Pancreas (tissue), 10 donors: ENCODE measurements around the gene LRRTM2. TPM values are rescaled to one million over a fixed set of nuclear protein-coding genes. Genes with fewer than 3 reads are reported as not detected.

Experiments
- ATAC-seq, 4 donors: fragments of 200-7000 bp; cut with Tn5 transposase; one replicate each; pipeline versions ENCODE4 v1.8.0 to v1.9.1; 2020; ENCODE audit warnings: mild to moderate bottlenecking in 4 of 4, moderate library complexity in 4 of 4
- DNase-seq, 6 donors: peaks; one replicate each; pipeline ENCODE4 v3.0.0-alpha.2; 2020
- FAIRE-seq: peaks from 2 replicates; lab custom pipeline; 2012; peaks lifted over from hg19 to GRCh38; lab: Jason Lieb, UNC
- H3K27ac ChIP-seq, 4 donors: fragments of 200-600 bp; sonication (generic); 1 replicate in 3 of 4; 2 replicates in 1 of 4; pipeline versions ENCODE4 v1.5.0 to v1.8.0; 2020
- H3K27me3 ChIP-seq, 4 donors: fragments of 200-600 bp; one replicate each; pipeline ENCODE4 v1.8.0; 2021
- H3K36me3 ChIP-seq, 3 donors: fragments of 200-600 bp; sonication (generic) in 1 of 3; one replicate each; pipeline versions ENCODE4 v1.5.0 to v1.8.0; 2020 to 2021
- H3K4me1 ChIP-seq, 3 donors: fragments of 200-600 bp; one replicate each; pipeline ENCODE4 v1.8.0; 2021
- H3K4me3 ChIP-seq, 4 donors: fragments of 200-600 bp; sonication (generic) in 2 of 4; one replicate each; pipeline versions ENCODE4 v1.5.0 to v1.8.0; 2020 to 2021
- H3K9me3 ChIP-seq, 4 donors: fragments of 200-600 bp; one replicate each; pipeline ENCODE4 v1.8.0; 2021
- WGBS, 2 donors: extraction: QIAGEN DNeasy Blood & Tissue Kit; methylation state at CpG; one replicate each; pipeline ENCODE4 v1.1.7; 2013; 5-methylcytosine and 5-hydroxymethylcytosine counted together
- intact Hi-C, 3 donors: fragments of 100-400 bp; cut with DNase I; formaldehyde crosslinking; loops; one replicate each; pipeline versions ENCODE4 v1.11.1 to v1.14.2; 2022
- polyA plus RNA-seq, 2 donors: library from polyadenylated mRNA; stranded (reverse); fragments of 200-250 nt; gene quantifications; one replicate each; pipeline ENCODE4 v1.2.3, GENCODE V29; 2013
- total RNA-seq, 6 donors: library from RNA; stranded (reverse); fragmentation: NEBNext Ultra II Directional in 4 of 6; extraction: Animal tissue kit (Norgen Biotek cat#: 25700) in 4 of 6; gene quantifications; one replicate each; pipeline versions ENCODE4 v1.2.1 to v1.2.4, GENCODE V29; 2021 to 2023
- TF ChIP-seq, protein P1 (sequence below), 4 donors: fragments of 200-600 bp; sonication (generic) in 3 of 4; IDR thresholded peaks; one replicate each; pipeline versions ENCODE4 v1.5.0 to v1.8.0; 2021; ENCODE audit warnings: antibody characterized with exemption in 4 of 4
- donor health status: healthy with polysubstance abuse.
- donor health status: DM: no; HTN: no; CAD: no; lungs with moderate emphysema.
- donor health status: DM: no; HTN: no; CAD: no.
- donor health status: control.
- donor health status: control.
- donor health status: Bipolar disorder and iron deficiency.
- donor health status: DM: yes; HTN: yes; CAD: no.
- donor health status: DM: no; HTN: no; CAD: no.
- donor health status: DM: no; HTN: no; CAD: no.
- donor health status: DM: yes; HTN: yes; CAD: no.

The LRRTM2 gene
- total and polyA plus RNA-seq, 8 donors = 0.08 to 0.61 (median 0.28) TPM

DNA sequence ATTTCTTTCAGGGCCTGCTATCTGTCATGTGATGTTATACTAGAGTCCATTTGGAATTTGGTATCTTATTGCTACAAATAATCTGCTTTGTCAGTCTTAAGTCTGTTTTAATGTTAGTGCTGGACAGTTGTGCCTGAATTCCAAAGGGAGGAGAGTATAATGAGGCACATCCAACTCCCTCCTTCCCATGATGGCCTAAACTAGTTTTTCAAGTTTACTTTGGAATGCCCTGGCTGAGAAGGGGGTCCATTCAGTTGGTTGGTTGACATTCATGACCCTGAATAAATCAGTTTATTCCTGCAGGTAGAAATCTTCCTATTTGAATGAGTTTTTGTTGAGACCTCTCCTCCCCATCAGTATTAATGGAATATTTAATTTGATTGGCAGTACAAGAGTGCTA, 9.4 kb upstream of the LRRTM2 start:
- no peak overlapping the region for H3K27ac ChIP-seq
- H3K9me3 ChIP-seq = no peaks in the 10 kb centered on the region
- intact Hi-C loops = no loop called here
- H3K36me3 ChIP-seq = peaks cover 0 to 11% (median 4%) of the 10 kb centered on the region in 3 donors
- FAIRE-seq (no peak), ATAC-seq (peak in 1 of 4 donors; percentile 37), DNase-seq (no peak)
- no peak overlapping the region for H3K4me3 ChIP-seq
- no peaks in the 10 kb centered on the region for H3K27me3 ChIP-seq
- H3K4me1 ChIP-seq = peaks cover 3 to 11% (median 4%) of the 10 kb centered on the region in 3 donors
- TF ChIP-seq, protein P1, sequence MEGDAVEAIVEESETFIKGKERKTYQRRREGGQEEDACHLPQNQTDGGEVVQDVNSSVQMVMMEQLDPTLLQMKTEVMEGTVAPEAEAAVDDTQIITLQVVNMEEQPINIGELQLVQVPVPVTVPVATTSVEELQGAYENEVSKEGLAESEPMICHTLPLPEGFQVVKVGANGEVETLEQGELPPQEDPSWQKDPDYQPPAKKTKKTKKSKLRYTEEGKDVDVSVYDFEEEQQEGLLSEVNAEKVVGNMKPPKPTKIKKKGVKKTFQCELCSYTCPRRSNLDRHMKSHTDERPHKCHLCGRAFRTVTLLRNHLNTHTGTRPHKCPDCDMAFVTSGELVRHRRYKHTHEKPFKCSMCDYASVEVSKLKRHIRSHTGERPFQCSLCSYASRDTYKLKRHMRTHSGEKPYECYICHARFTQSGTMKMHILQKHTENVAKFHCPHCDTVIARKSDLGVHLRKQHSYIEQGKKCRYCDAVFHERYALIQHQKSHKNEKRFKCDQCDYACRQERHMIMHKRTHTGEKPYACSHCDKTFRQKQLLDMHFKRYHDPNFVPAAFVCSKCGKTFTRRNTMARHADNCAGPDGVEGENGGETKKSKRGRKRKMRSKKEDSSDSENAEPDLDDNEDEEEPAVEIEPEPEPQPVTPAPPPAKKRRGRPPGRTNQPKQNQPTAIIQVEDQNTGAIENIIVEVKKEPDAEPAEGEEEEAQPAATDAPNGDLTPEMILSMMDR (IDR thresholded peaks at IDR 0.05) = no peak

DNA sequence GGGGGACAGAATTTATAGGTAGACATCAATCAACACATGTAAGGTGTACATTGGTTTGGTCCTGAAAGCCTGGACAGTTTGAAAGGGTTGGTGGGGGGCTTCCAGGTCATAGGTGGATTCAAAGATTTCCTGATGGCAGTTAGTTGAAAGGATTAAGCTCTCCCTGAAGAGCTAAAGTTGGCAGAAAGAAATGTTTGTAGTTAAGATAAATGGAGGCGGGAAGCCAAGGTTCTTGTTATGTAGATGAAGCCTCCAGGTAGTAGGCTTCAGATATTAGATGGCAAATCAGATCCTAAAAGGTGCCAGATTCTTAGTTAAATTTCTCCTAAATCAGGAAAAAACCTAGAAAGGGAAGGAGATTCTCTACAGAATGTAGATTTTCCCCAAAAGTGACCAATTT, 9.0 kb upstream of the LRRTM2 start:
- FAIRE-seq (no peak), DNase-seq (no peak)

DNA sequence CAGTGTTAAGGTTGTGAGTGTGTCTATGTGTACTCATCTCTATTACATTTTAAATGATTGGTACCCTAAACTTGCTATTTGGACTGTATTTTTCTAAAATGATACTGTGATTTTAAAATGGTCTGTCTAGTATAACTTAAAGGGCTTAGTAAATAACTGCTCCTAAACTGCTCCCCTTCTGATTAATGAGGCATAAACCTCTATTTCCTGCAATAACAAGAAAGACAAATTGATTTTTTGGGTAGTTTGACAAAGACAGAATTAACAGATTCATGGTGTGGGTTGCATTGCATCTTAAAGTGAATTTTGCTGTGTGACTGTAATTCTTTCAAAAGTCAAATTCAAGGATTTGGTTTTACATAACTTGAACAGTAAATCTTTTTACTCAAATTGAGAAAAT, 8.1 kb upstream of the LRRTM2 start:
- Histone ChIP-seq H3K4me1 (peaks cover 3 to 11% (median 4%) of the 10 kb centered on the region in 3 donors), H3K27ac (no peak overlapping the region), H3K36me3 (no peaks in the 10 kb centered on the region), H3K27me3 (no peaks in the 10 kb centered on the region), H3K4me3 (no peak overlapping the region), H3K9me3 (no peaks in the 10 kb centered on the region)
- TF ChIP-seq, protein P1 (IDR thresholded peaks at IDR 0.05) = no peak
- DNase-seq = no peak
- ATAC-seq = no peak
- no peak for FAIRE-seq
- intact Hi-C loops = no loop called here

More for the DNA sequence above, 9.0 kb upstream of the LRRTM2 start:
- peak in 1 of 4 donors; percentile 29 for ATAC-seq
- H3K9me3 ChIP-seq = no peaks in the 10 kb centered on the region
- no peaks in the 10 kb centered on the region for H3K27me3 ChIP-seq
- H3K27ac ChIP-seq = no peak overlapping the region
- H3K4me1 ChIP-seq = peaks cover 3 to 11% (median 4%) of the 10 kb centered on the region in 3 donors
- TF ChIP-seq, protein P1 (IDR thresholded peaks at IDR 0.05) = no peak
- WGBS, 2 donors = 47 to 55% methylated on average over 1 of the region's 1 CpG
- no peak overlapping the region for H3K4me3 ChIP-seq
- intact Hi-C loops = no loop called here
- peaks cover 0 to 6% (median 3%) of the 10 kb centered on the region in 3 donors for H3K36me3 ChIP-seq

DNA sequence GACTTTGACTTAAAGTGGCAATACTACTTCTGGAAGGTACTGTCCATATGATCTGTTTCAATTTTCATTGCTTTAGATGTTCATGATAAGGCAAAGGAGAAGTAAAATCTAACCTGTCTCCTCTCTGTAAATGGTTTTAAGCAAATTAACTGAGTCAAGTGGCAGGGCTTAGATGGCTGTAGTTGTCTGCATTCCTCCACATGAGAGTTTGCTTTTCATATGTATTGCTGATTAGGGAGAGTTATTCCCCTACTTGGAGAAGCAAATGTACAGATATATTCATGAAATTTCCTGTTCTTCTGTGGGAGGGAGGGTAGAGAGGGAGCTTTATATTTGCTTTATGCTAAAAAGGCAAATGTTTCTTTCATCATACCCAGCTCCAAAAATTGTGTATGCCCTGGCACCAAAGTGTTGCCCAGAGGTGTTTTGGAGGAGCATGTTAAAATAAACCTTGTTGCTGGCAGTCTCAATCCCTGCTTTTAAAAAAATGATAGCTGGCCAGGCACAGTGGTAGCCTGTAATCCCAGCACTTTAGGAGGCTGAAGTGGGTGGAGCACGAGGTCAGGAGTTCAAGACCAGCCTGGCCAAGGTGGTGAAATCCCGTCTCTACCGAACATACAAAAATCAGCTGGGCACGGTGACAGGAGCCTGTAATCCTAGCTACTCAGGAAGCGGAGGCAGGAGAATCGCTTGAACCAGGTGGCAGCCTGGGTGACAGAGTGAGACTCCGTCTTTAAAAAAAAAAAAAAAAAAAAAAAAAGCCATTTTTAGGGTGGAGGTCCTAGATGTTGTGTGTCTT, 3.5 kb upstream of the LRRTM2 start:
- intact Hi-C loops = no loop called here
- FAIRE-seq (no peak), ATAC-seq (no peak), DNase-seq (no peak)
- Histone ChIP-seq H3K27ac (no peak overlapping the region), H3K36me3 (no peaks in the 10 kb centered on the region), H3K27me3 (no peaks in the 10 kb centered on the region), H3K4me3 (no peak overlapping the region), H3K9me3 (no peaks in the 10 kb centered on the region), H3K4me1 (peaks cover 0 to 8% (median 3%) of the 10 kb centered on the region in 3 donors)
- TF ChIP-seq, protein P1 (IDR thresholded peaks at IDR 0.05) = no peak
- 93 to 98% methylated on average over 7 of the region's 7 CpGs for WGBS, 2 donors

DNA sequence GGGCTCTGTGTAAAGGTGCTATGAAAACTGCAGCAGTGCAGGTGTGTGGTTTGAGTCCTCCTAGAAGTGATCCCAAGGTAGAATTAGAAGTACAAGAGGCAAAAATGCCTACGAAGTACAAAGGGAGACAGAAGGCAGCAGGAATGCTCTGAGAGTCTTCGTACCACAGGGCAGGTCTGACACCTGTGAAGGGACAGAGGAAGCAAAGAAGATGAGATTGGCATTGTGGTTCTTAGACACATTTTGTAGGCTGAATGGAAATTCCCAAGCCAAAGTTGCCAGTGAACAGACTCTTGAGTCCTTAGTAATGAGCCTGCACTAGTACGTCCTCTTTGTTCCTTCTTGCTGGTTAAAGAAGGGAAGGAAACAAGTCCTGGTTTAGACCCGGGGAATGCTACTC, 1.7 kb upstream of the LRRTM2 start:
- H3K9me3 ChIP-seq = no peaks in the 10 kb centered on the region
- FAIRE-seq = no peak
- no peak overlapping the region for H3K27ac ChIP-seq
- no peak for DNase-seq
- intact Hi-C loops = no loop called here
- peaks cover 0 to 3% (median 0%) of the 10 kb centered on the region in 3 donors for H3K4me1 ChIP-seq
- no peak overlapping the region for H3K4me3 ChIP-seq
- TF ChIP-seq, protein P1 (IDR thresholded peaks at IDR 0.05) = no peak
- WGBS, 2 donors = 96% methylated on average over 4 of the region's 4 CpGs
- no peak for ATAC-seq
- no peaks in the 10 kb centered on the region for H3K36me3 ChIP-seq
- H3K27me3 ChIP-seq = no peaks in the 10 kb centered on the region
